Sigmoid colon (tissue), 7 donors: ENCODE data around the gene SPOP. TPM values are rescaled to one million over a fixed set of nuclear protein-coding genes. Genes with fewer than 3 reads are reported as not detected.
"Not testable (repeated sequence)": the region's sequence is repeated elsewhere in the genome, so short reads cannot be mapped to it uniquely, and the experiment has no call there.

Experiments
- DNase-seq: peaks from one replicate; pipeline ENCODE4 v3.0.0-alpha.2; 2019
- H3K27ac ChIP-seq, 4 donors: fragments of 200-600 bp; sonication (generic); one replicate each; pipeline ENCODE4 v1.5.1; 2016 to 2019; ENCODE audit warnings: mild to moderate bottlenecking in 1 of 4
- H3K27me3 ChIP-seq, 3 donors: fragments of 200-600 bp; sonication (generic); one replicate each; pipeline ENCODE4 v1.5.1; 2019; ENCODE audit warnings: mild to moderate bottlenecking in 1 of 3
- H3K36me3 ChIP-seq, 4 donors: fragments of 200-600 bp; sonication (generic); one replicate each; pipeline ENCODE4 v1.5.1; 2016 to 2019
- H3K4me1 ChIP-seq, 4 donors: fragments of 200-600 bp; sonication (generic); one replicate each; pipeline ENCODE4 v1.5.1; 2017 to 2019
- H3K4me3 ChIP-seq, 4 donors: fragments of 200-600 bp; sonication (generic); one replicate each; pipeline ENCODE4 v1.5.1; 2017 to 2019; ENCODE audit warnings: mild to moderate bottlenecking in 2 of 4, moderate library complexity in 1 of 4
- H3K9me3 ChIP-seq, 4 donors: fragments of 200-600 bp in 3 of 4; sonication (generic) in 3 of 4; one replicate each; pipeline versions ENCODE4 v1.5.1 to v1.6.1; 2013 to 2019
- CTCF ChIP-seq, 4 experiments: fragments of 450-650 bp in 3 of 4; fragments of 200-600 bp in 1 of 4; IDR thresholded peaks; one replicate each; pipeline ENCODE4 v1.5.1; 2016 to 2019; ENCODE audit warnings: antibody characterized with exemption in 4 of 4, mild to moderate bottlenecking in 3 of 4, moderate library complexity in 2 of 4
- EP300 ChIP-seq, 4 donors: sonication (generic); formaldehyde crosslinking; IDR thresholded peaks; one replicate each; pipeline ENCODE4 v1.6.1; 2017; ENCODE audit warnings: antibody characterized with exemption in 4 of 4
- POLR2A ChIP-seq, 2 donors: fragments of 450-650 bp; IDR thresholded peaks; one replicate each; pipeline ENCODE4 v1.6.1; 2016; ENCODE audit warnings: antibody characterized with exemption in 2 of 2, mild to moderate bottlenecking in 2 of 2, moderate library complexity in 2 of 2
- POLR2AphosphoS5 ChIP-seq, 4 donors: sonication (generic); formaldehyde crosslinking; IDR thresholded peaks; one replicate each; pipeline ENCODE4 v1.6.1; 2017; ENCODE audit warnings: antibody characterized with exemption in 4 of 4
- WGBS, 2 donors: extraction: QIAGEN DNeasy Blood & Tissue Kit; methylation state at CpG; one replicate each; pipeline ENCODE4 v1.1.7; 2013; 5-methylcytosine and 5-hydroxymethylcytosine counted together
- intact Hi-C: fragments of 100-400 bp; cut with DNase I; formaldehyde crosslinking; loops from one replicate; pipeline ENCODE4 v1.15.1; 2023
- polyA plus RNA-seq, 3 donors: library from polyadenylated mRNA; stranded (reverse); fragments of 200-250 nt; gene quantifications; one replicate each; pipeline ENCODE4 v1.2.3, GENCODE V29; 2013
- total RNA-seq, 4 donors: library from RNA; depleted of rRNA; stranded (reverse); fragments of >200 nt; gene quantifications; one replicate each; pipeline ENCODE4 v1.1.0, GENCODE V29; 2016
- donor health status: healthy with polysubstance abuse.
- donor health status: Bipolar disorder and iron deficiency.
- donor health status: healthy.

Gene SPOP
- total and polyA plus RNA-seq, 7 donors = 33.0 to 332 (median 226) TPM

DNA sequence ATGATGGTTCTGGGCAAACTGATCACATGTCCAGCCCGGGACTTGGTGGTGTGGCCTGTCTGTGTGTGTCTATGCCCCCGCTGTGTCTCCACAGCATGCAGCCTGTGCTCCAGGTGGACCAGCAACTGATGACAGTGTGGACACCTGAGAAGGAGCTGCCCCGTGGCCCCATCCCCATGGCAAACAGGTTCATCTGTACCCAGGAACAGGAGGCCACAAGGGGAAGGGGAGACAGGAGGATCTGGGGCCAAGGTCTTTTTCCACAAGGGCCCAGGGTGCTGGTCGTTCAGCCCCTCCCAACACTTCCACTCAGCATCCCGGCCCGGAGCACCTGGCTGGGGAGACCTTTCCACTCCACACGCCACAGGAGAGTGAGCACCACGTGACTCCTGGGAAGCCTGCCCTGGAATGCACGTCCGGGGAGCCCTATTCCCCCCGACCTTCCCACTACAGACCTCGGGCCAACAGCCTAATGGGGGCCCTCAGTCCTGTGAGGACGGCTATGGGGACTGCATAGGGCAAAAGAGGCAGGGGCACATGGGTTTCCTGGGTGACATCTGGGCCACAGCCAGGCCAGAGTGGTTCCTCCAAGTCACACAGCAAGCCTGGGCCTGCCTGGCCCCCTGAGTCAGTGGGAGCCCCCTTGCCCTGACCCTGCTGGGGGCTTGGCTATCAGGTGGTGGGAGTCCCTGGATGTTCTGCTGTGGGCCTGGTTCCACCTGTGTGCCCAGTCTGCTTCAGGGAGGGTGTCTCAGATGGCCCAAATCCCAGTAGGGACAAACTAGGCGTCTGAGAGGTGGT lies 123.0 kb downstream of the SPOP start:
- Histone ChIP-seq H3K27me3 (no peaks in the 10 kb centered on the region), H3K9me3 (no peaks in the 10 kb centered on the region), H3K4me1 (peaks cover 0 to 8% (median 7%) of the 10 kb centered on the region in 4 donors), H3K4me3 (no peak overlapping the region), H3K27ac (no peak overlapping the region), H3K36me3 (no peaks in the 10 kb centered on the region)
- TF ChIP-seq POLR2AphosphoS5 (IDR thresholded peaks at IDR 0.05) = no peak
- no peak for TF ChIP-seq CTCF (IDR thresholded peaks at IDR 0.05)
- no peak for TF ChIP-seq EP300 (IDR thresholded peaks at IDR 0.05)
- no peak for TF ChIP-seq POLR2A (IDR thresholded peaks at IDR 0.05)
- DNase-seq = no peak
- 85 to 89% methylated on average over 14 of the region's 14 CpGs for WGBS, 2 donors
- intact Hi-C loops = loop anchor here (5.0 kb wide), 2 partner anchors 148 to 238 kb away; no protein-coding TSS in a partner anchor

GRCh38 chr17:49553676-49554335 lies 124.1 kb downstream of the SPOP start:
- no peak overlapping the region for H3K27ac ChIP-seq

DNA sequence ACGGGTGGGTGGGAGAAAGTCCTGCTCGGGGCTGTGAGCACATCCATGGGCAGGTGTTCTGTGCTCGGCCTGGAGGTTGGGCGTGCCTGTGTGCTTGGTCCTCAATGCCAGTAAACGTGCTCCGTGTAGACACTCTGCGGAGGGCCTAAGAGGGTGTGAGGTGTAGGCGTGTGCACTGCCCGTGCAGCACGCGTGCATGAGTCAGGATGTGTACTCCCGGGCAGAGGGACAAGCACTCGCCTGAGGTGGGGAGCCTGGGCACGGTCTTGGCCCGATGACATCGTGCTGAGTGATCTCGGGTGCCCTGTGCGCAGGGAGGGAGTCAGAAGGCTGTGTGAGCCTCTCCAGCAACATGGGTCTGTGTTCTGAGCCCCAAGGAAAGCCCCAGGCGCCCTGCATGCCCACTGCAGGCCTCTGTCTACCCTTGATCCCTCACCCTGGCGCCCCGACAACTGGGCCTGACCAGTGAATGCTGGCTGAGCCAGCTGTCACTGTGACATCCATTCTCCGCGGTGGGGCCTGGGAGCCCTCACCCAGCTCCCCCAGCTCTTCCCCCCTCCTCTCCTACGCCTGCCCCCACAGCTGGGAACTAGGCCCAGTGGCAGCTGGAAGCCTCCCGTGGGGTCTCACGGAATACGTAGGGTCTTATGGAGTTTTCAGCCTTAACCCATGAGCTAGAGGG lies 125.7 kb downstream of the SPOP start:
- 47 to 81% methylated on average over 27 of the region's 27 CpGs for WGBS, 2 donors
- intact Hi-C loops = no loop called here
- no peak overlapping the region for H3K4me3 ChIP-seq
- H3K9me3 ChIP-seq = no peaks in the 10 kb centered on the region
- peaks cover 0 to 14% (median 7%) of the 10 kb centered on the region in 4 donors for H3K4me1 ChIP-seq
- TF ChIP-seq POLR2AphosphoS5 (IDR thresholded peaks at IDR 0.05) (no peak), CTCF (IDR thresholded peaks at IDR 0.05) (no peak), POLR2A (IDR thresholded peaks at IDR 0.05) (no peak), EP300 (IDR thresholded peaks at IDR 0.05) (no peak)
- no peak for DNase-seq
- H3K27me3 ChIP-seq = no peaks in the 10 kb centered on the region
- no peak overlapping the region for H3K27ac ChIP-seq
- no peaks in the 10 kb centered on the region for H3K36me3 ChIP-seq

More at GRCh38 chr17:49553676-49554335, 124.1 kb downstream of the SPOP start:
- Histone ChIP-seq H3K4me3 (no peak overlapping the region), H3K27me3 (no peaks in the 10 kb centered on the region), H3K9me3 (no peaks in the 10 kb centered on the region), H3K36me3 (no peaks in the 10 kb centered on the region), H3K4me1 (peaks cover 0 to 8% (median 7%) of the 10 kb centered on the region in 4 donors)
- intact Hi-C loops = no loop called here
- TF ChIP-seq EP300 (IDR thresholded peaks at IDR 0.05) (no peak), CTCF (IDR thresholded peaks at IDR 0.05) (no peak), POLR2A (IDR thresholded peaks at IDR 0.05) (no peak), POLR2AphosphoS5 (IDR thresholded peaks at IDR 0.05) (no peak)
- no peak for DNase-seq
- WGBS, 2 donors = 80 to 87% methylated on average over 8 of the region's 8 CpGs

DNA sequence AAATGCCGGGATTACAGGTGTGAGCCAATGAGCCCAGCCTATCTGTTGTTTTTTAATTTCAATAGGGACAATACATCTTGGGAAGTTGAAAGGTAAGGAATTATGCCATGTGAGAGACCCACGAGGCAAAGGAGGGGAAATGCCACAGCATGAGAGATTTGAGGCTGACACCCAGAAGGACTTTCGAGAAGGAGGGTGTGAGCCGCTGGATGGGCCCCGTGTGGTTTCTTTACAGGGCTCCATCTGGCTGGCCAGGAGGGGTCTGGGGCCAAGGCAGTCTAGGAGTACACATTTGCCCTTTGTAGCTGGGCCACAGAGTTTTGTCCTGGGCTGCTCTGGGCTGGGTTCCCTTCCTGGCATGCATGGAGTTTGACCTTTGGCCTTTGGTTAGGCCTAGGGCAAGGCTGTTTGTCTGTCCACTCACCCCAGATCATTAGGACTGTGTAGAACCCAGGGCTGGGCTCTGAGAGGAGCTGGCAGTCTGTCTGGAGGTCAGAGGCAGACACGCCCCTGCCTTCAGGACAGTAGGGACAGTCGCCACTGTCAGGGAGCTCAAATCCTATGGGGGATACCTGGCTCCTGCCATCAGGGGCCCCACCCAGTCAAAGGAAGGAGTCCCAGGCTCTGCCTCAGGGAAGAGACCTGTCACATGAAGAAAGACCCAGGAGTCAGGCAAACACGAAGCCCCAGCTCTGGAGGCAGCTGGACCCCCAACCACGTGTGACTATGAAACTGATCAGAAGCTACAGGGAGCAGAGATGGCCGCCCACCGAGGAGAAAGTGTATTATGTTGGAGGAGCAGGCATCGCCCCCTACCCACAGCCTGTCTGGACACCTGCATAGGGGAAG lies 126.5 kb downstream of the SPOP start:
- WGBS, 2 donors = 74 to 90% methylated on average over 12 of the region's 12 CpGs
- DNase-seq = no peak
- TF ChIP-seq EP300 (IDR thresholded peaks at IDR 0.05) = no peak
- TF ChIP-seq POLR2AphosphoS5 (IDR thresholded peaks at IDR 0.05) = no peak
- TF ChIP-seq POLR2A (IDR thresholded peaks at IDR 0.05) = no peak
- no peak for TF ChIP-seq CTCF (IDR thresholded peaks at IDR 0.05)
- Histone ChIP-seq H3K9me3 (no peaks in the 10 kb centered on the region), H3K4me3 (no peak overlapping the region), H3K4me1 (peaks cover 0 to 11% (median 5%) of the 10 kb centered on the region in 4 donors), H3K27me3 (no peaks in the 10 kb centered on the region), H3K36me3 (no peaks in the 10 kb centered on the region), H3K27ac (no peak overlapping the region)
- intact Hi-C loops = no loop called here

GRCh38 chr17:49550764-49551163 lies 127.1 kb downstream of the SPOP start:
- DNase-seq, H3K27me3 ChIP-seq, H3K27ac ChIP-seq, H3K9me3 ChIP-seq, H3K4me3 ChIP-seq, H3K36me3 ChIP-seq, intact Hi-C loops, H3K4me1 ChIP-seq: not testable (repeated sequence)
- 94% methylated on average over 9 of the region's 9 CpGs for WGBS, 2 donors
